ENCODE data around the gene DCN. TPM values are rescaled to one million over a fixed set of nuclear protein-coding genes. Genes with fewer than 3 reads are reported as not detected.

Gene DCN
- total and polyA plus RNA-seq, 2 donors (not counting 3 experiments of a cell fraction or from before 2014, with no cell fraction given) = 0.42 to 0.43 TPM

DNA sequence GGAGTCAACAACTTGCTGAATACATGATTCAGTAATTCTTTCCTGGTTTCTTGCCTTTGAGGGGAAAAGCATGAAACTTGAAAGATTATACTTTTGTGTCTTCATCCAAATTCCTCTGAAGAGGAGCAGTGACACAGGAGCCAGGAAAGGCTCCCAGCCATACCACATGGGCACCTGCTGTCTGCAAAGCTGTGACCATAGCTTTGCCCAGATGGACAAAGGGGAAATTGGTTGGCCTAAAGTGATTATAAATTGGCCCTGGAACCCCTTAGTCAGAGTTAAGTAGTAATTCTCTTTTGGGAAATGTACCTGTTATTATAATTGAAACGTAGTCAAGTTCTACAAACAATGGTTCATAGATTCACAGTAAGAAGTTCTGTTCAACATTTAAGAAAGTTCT, 44.3 kb upstream of the DCN start:
- Histone ChIP-seq H3K9me1 (replicated peaks; ENCODE audit: control insufficient read depth, extremely low read depth, insufficient read depth, low read length) (no peaks in the 10 kb centered on the region), H4K20me1 (replicated peaks; ENCODE audit: control insufficient read depth, extremely low read depth, insufficient read depth, low read length) (no peaks in the 10 kb centered on the region), H3K27me3 (ENCODE audit: control insufficient read depth in 2 of 2, insufficient read depth in 2 of 2, low read length in 2 of 2) (no peaks in the 10 kb centered on the region), H3K4me1 (ENCODE audit: control insufficient read depth, extremely low read depth, insufficient read depth, low read length) (no peaks in the 10 kb centered on the region), H3K79me2 (ENCODE audit: control insufficient read depth, insufficient read depth, low read length) (no peaks in the 10 kb centered on the region), H3K4me3 (replicated peaks in 1 of 3; ENCODE audit: insufficient read depth in 1 of 3, low read depth in 1 of 3, low read length in 3 of 3) (no peak overlapping the region), H3K36me3 (ENCODE audit: control insufficient read depth in 2 of 2, extremely low read depth in 1 of 2, insufficient read depth in 2 of 2, low read length in 2 of 2) (no peaks in the 10 kb centered on the region), H3K9ac (replicated peaks; ENCODE audit: extremely low read depth, insufficient read depth, low read length) (no peak overlapping the region), H3K4me2 (ENCODE audit: insufficient read depth, low read length) (no peak overlapping the region), H2AFZ (ENCODE audit: low read depth, low read length) (no peak overlapping the region), H3K9me3 (replicated peaks; ENCODE audit: control insufficient read depth, insufficient read depth, low read length) (no peaks in the 10 kb centered on the region), H3K27ac (ENCODE audit: insufficient read depth, low read depth, low read length) (no peak overlapping the region)
- ChIA-PET POLR2A (no interaction called here), CTCF (interaction anchor here (1.3 kb wide), 1 partner anchor 29 kb away, joined by 3 read pairs; no protein-coding TSS in a partner anchor)
- TF ChIP-seq POLR2A (IDR thresholded peaks at IDR 0.05; ENCODE audit: low read depth, low read length) (no peak), POLR2AphosphoS5 (IDR thresholded peaks at IDR 0.05; ENCODE audit: insufficient read depth, low read depth, low read length) (no peak), CTCF (IDR thresholded peaks at IDR 0.05; ENCODE audit: extremely low read depth in 1 of 2, insufficient read depth in 1 of 2, low read depth in 1 of 2, low read length in 2 of 2) (no peak), EZH2 (IDR thresholded peaks at IDR 0.05; ENCODE audit: borderline replicate concordance, low read depth, low read length, severe bottlenecking) (no peak), GATA2 (IDR thresholded peaks at IDR 0.05; ENCODE audit: insufficient read depth, insufficient read length, low read depth, low read length) (no peak), MYC (IDR thresholded peaks at IDR 0.05; ENCODE audit: low read depth, low read length) (no peak)
- intact Hi-C loops (cut with micrococcal nuclease) (no loop called here), dilution Hi-C loops (cut with MboI; ENCODE audit: extremely low pct_ligation_motif_present, low sequenced_read_pairs) (no loop called here)
- DNase-seq (ENCODE audit: low read depth, low spot score) (no peak), FAIRE-seq (no peak)
- BruUV-seq (replicated peaks) = no TSS peak

DNA sequence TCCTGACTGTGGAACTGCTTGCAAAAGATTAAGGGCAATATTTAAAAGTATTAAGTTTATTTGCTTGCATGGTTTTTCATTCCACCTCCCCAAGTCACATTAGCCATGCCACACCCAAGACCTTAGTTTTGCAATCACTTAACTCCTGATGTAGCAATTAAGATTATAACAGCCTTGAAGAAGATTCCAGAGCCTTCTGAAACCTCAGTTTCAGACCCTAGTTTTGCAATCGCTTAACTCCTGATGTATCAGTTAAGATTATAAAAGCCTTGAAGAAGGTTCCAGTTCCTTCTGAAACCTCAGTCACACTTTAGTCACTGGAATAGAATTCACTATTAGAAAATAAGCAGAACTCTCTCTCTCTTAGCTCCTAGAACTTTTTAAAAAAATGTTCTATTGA, 42.7 kb upstream of the DCN start:
- Histone ChIP-seq H3K4me2 (ENCODE audit: insufficient read depth, low read length) (no peak overlapping the region), H3K27me3 (ENCODE audit: control insufficient read depth in 2 of 2, insufficient read depth in 2 of 2, low read length in 2 of 2) (no peaks in the 10 kb centered on the region), H3K9me1 (replicated peaks; ENCODE audit: control insufficient read depth, extremely low read depth, insufficient read depth, low read length) (no peaks in the 10 kb centered on the region), H3K27ac (ENCODE audit: insufficient read depth, low read depth, low read length) (no peak overlapping the region), H3K79me2 (ENCODE audit: control insufficient read depth, insufficient read depth, low read length) (no peaks in the 10 kb centered on the region), H3K4me3 (replicated peaks in 1 of 3; ENCODE audit: insufficient read depth in 1 of 3, low read depth in 1 of 3, low read length in 3 of 3) (no peak overlapping the region), H3K4me1 (ENCODE audit: control insufficient read depth, extremely low read depth, insufficient read depth, low read length) (no peaks in the 10 kb centered on the region), H4K20me1 (replicated peaks; ENCODE audit: control insufficient read depth, extremely low read depth, insufficient read depth, low read length) (no peaks in the 10 kb centered on the region), H2AFZ (ENCODE audit: low read depth, low read length) (no peak overlapping the region), H3K36me3 (ENCODE audit: control insufficient read depth in 2 of 2, extremely low read depth in 1 of 2, insufficient read depth in 2 of 2, low read length in 2 of 2) (no peaks in the 10 kb centered on the region), H3K9me3 (replicated peaks; ENCODE audit: control insufficient read depth, insufficient read depth, low read length) (no peaks in the 10 kb centered on the region), H3K9ac (replicated peaks; ENCODE audit: extremely low read depth, insufficient read depth, low read length) (no peak overlapping the region)
- CTCF ChIA-PET = interaction anchor here (1.1 to 1.3 kb wide), 2 partner anchors 50 to 101 kb away, joined by 3 to 6 read pairs; no protein-coding TSS in a partner anchor
- no TSS peak for BruUV-seq (replicated peaks)
- intact Hi-C loops (cut with micrococcal nuclease) = no loop called here
- no peak for DNase-seq (ENCODE audit: low read depth, low spot score)
- no peak for FAIRE-seq
- dilution Hi-C loops (cut with MboI; ENCODE audit: extremely low pct_ligation_motif_present, low sequenced_read_pairs) = no loop called here
- no peak for TF ChIP-seq POLR2AphosphoS5 (IDR thresholded peaks at IDR 0.05; ENCODE audit: insufficient read depth, low read depth, low read length)
- no peak for TF ChIP-seq GATA2 (IDR thresholded peaks at IDR 0.05; ENCODE audit: insufficient read depth, insufficient read length, low read depth, low read length)
- no peak for TF ChIP-seq CTCF (IDR thresholded peaks at IDR 0.05; ENCODE audit: extremely low read depth in 1 of 2, insufficient read depth in 1 of 2, low read depth in 1 of 2, low read length in 2 of 2)
- no peak for TF ChIP-seq EZH2 (IDR thresholded peaks at IDR 0.05; ENCODE audit: borderline replicate concordance, low read depth, low read length, severe bottlenecking)
- no peak for TF ChIP-seq JUN (IDR thresholded peaks at IDR 0.05; ENCODE audit: borderline replicate concordance, insufficient read depth, insufficient read length, low read depth)
- TF ChIP-seq POLR2A (IDR thresholded peaks at IDR 0.05; ENCODE audit: low read depth, low read length) = no peak
- no peak for TF ChIP-seq FOS (IDR thresholded peaks at IDR 0.05; ENCODE audit: borderline replicate concordance, insufficient read depth, low read length)
- TF ChIP-seq, protein P1, sequence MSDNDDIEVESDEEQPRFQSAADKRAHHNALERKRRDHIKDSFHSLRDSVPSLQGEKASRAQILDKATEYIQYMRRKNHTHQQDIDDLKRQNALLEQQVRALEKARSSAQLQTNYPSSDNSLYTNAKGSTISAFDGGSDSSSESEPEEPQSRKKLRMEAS (IDR thresholded peaks at IDR 0.05; ENCODE audit: insufficient read depth, insufficient read length) = no peak
- no peak for TF ChIP-seq MYC (IDR thresholded peaks at IDR 0.05; ENCODE audit: low read depth, low read length)
- POLR2A ChIA-PET = no interaction called here
